Activated CD8-positive, alpha-beta T cell treated with anti-CD3 and anti-CD28 coated beads for 36 hours (primary cell): ENCODE results near the gene MCAM. TPM values are rescaled to one million over a fixed set of nuclear protein-coding genes. Genes with fewer than 3 reads are reported as not detected.

ENCODE experiments used
- ATAC-seq: fragments of 200-7000 bp; cut with Tn5 transposase; one replicate; pipeline ENCODE4 v1.10.0; 2021; ENCODE audit warnings: mild to moderate bottlenecking, moderate library complexity
- CTCF ChIA-PET: fragments of 350-600 bp; sonication (Branson Sonifier 250); formaldehyde crosslinking; loops from one replicate; lab custom pipeline; 2021; ENCODE audit warnings: antibody characterized with exemption; lab: Charles Lee
- POLR2A ChIA-PET: fragments of 350-600 bp; sonication (Branson Sonifier 250); formaldehyde crosslinking; loops from one replicate; lab custom pipeline; 2021; ENCODE audit warnings: antibody characterized with exemption; lab: Charles Lee
- DNase-seq: peaks from one replicate; pipeline ENCODE4 v3.0.0-alpha.2; 2020
- H3K27ac Mint-ChIP-seq: one replicate; pipeline ENCODE4 v1.8.0; 2021; ENCODE audit warnings: mild to moderate bottlenecking, mixed read lengths
- H3K27me3 Mint-ChIP-seq: one replicate; pipeline ENCODE4 v1.8.0; 2021; ENCODE audit warnings: mixed read lengths
- H3K36me3 Mint-ChIP-seq: one replicate; pipeline ENCODE4 v1.8.0; 2021; ENCODE audit warnings: low read depth, mixed read lengths
- H3K4me1 Mint-ChIP-seq: one replicate; pipeline ENCODE4 v1.8.0; 2021; ENCODE audit warnings: low read depth, mixed read lengths
- H3K4me3 Mint-ChIP-seq: one replicate; pipeline ENCODE4 v1.8.0; 2021; ENCODE audit warnings: mild to moderate bottlenecking, moderate library complexity, mixed read lengths
- H3K9me3 Mint-ChIP-seq: one replicate; pipeline ENCODE4 v1.8.0; 2021; ENCODE audit warnings: mixed read lengths
- CTCF ChIP-seq: fragments of 200-600 bp; IDR thresholded peaks from one replicate; pipeline ENCODE4 v1.8.0; 2022; ENCODE audit warnings: antibody characterized with exemption, mild to moderate bottlenecking
- intact Hi-C: fragments of 100-400 bp; cut with micrococcal nuclease; formaldehyde crosslinking; loops from one replicate; pipeline ENCODE4 v1.10.0; 2022
- total RNA-seq, 2 experiments: library from RNA; stranded (reverse); gene quantifications; one replicate each; pipeline ENCODE4 v1.2.3, GENCODE V29; 2021

The MCAM gene
- total RNA-seq, 2 experiments from 2014 or later = 8.0 to 8.3 TPM

- POLR2A ChIA-PET = interaction anchor here (0.7 to 2.0 kb wide), 2 partner anchors 9 to 11 kb away, joined by 4 to 9 read pairs; no protein-coding TSS in a partner anchor
- CTCF ChIA-PET = interaction anchor here (1.4 to 7.2 kb wide), 3 partner anchors 9 to 27 kb away, joined by 3 to 77 read pairs (median 17); no protein-coding TSS in a partner anchor
These were observed 6.8 kb downstream of the MCAM start for GRCh38 chr11:119309953-119310681.

GRCh38 chr11:119309411-119309810 is 7.5 kb downstream of the MCAM start:
- Mint-ChIP-seq H3K9me3 (no peaks in the 10 kb centered on the region), H3K36me3 (peaks cover 6% of the 10 kb centered on the region), H3K4me3 (no peak overlapping the region), H3K4me1 (peaks cover 23% of the 10 kb centered on the region), H3K27ac (no peak overlapping the region), H3K27me3 (no peaks in the 10 kb centered on the region)
- ChIA-PET POLR2A (interaction anchor here (0.7 to 2.0 kb wide), 5 partner anchors 9 to 16 kb away, joined by 3 to 9 read pairs (median 4); no protein-coding TSS in a partner anchor), CTCF (interaction anchor here (0.7 to 7.2 kb wide), 4 partner anchors 10 to 28 kb away, joined by 3 to 77 read pairs (median 10); no protein-coding TSS in a partner anchor)
- ATAC-seq (no peak), DNase-seq (no peak)
- intact Hi-C loops = no loop called here
- no peak for TF ChIP-seq CTCF

More at GRCh38 chr11:119309953-119310681, 6.8 kb downstream of the MCAM start:
- H3K4me1 Mint-ChIP-seq = peaks cover 24% of the 10 kb centered on the region
- TF ChIP-seq CTCF = no peak
- no peaks in the 10 kb centered on the region for H3K27me3 Mint-ChIP-seq
- H3K27ac Mint-ChIP-seq = no peak overlapping the region
- H3K4me3 Mint-ChIP-seq = no peak overlapping the region
- peaks cover 5% of the 10 kb centered on the region for H3K36me3 Mint-ChIP-seq
- no peak for ATAC-seq
- intact Hi-C loops = no loop called here
- H3K9me3 Mint-ChIP-seq = no peaks in the 10 kb centered on the region
- no peak for DNase-seq

GRCh38 chr11:119307974-119308373 is 9.0 kb downstream of the MCAM start:
- no peak for TF ChIP-seq CTCF
- ATAC-seq = no peak
- H3K36me3 Mint-ChIP-seq = peaks cover 18% of the 10 kb centered on the region
- no peak overlapping the region for H3K4me3 Mint-ChIP-seq
- no peaks in the 10 kb centered on the region for H3K27me3 Mint-ChIP-seq
- intact Hi-C loops = no loop called here
- ChIA-PET POLR2A (interaction anchor here (0.9 to 2.6 kb wide), 6 partner anchors 9 to 110 kb away, joined by 3 to 11 read pairs (median 4); partner anchors contain the start of gene CBL), CTCF (interaction anchor here (0.7 to 7.2 kb wide), 6 partner anchors 11 to 102 kb away, joined by 3 to 77 read pairs (median 8); partner anchors contain the start of gene CBL)
- no peaks in the 10 kb centered on the region for H3K9me3 Mint-ChIP-seq
- peaks cover 25% of the 10 kb centered on the region for H3K4me1 Mint-ChIP-seq
- no peak for DNase-seq
- no peak overlapping the region for H3K27ac Mint-ChIP-seq

GRCh38 chr11:119307219-119307618 is 9.7 kb downstream of the MCAM start:
- ATAC-seq = no peak
- intact Hi-C loops = no loop called here
- POLR2A ChIA-PET = interaction anchor here (0.6 to 2.6 kb wide), 9 partner anchors 8 to 212 kb away, joined by 3 to 11 read pairs (median 4); partner anchors contain the start of genes CBL and MCAM

More at GRCh38 chr11:119307219-119307618, 9.7 kb downstream of the MCAM start:
- CTCF ChIA-PET = interaction anchor here (1.0 to 7.2 kb wide), 9 partner anchors 8 to 101 kb away, joined by 3 to 77 read pairs (median 4); partner anchors contain the start of genes CBL and MCAM
- no peak for TF ChIP-seq CTCF
- Mint-ChIP-seq H3K27me3 (no peaks in the 10 kb centered on the region), H3K4me1 (peaks cover 25% of the 10 kb centered on the region), H3K27ac (peak overlapping the region; percentile 91), H3K36me3 (peaks cover 22% of the 10 kb centered on the region), H3K4me3 (no peak overlapping the region), H3K9me3 (no peaks in the 10 kb centered on the region)
- DNase-seq = no peak
